Mesendoderm (in vitro differentiated cells): Measurements from ENCODE around the gene SELENOT.

ENCODE experiments used
- DNase-seq: peaks from one replicate; pipeline ENCODE4 v3.0.0; 2013
- H2AK5ac ChIP-seq: 2 replicates; pipeline ENCODE4 v1.6.1; 2013; ENCODE audit warnings: low read length, inconsistent platforms
- H2BK120ac ChIP-seq: 2 replicates; pipeline ENCODE4 v1.6.1; 2013; ENCODE audit warnings: low read depth, mild to moderate bottlenecking, low read length, moderate library complexity, mixed read lengths
- H2BK15ac ChIP-seq: replicated peaks from 2 replicates; pipeline ENCODE4 v1.6.1; 2013; ENCODE audit warnings: low read depth, mild to moderate bottlenecking, moderate library complexity
- H2BK5ac ChIP-seq: 2 replicates; pipeline ENCODE4 v1.6.1; 2013; ENCODE audit warnings: low read length, inconsistent platforms
- H3K18ac ChIP-seq: 2 replicates; pipeline ENCODE4 v1.6.1; 2013; ENCODE audit warnings: mild to moderate bottlenecking, low read length, mixed read lengths
- H3K23ac ChIP-seq: one replicate; pipeline ENCODE4 v1.6.1; 2013; ENCODE audit warnings: low read length
- H3K27ac ChIP-seq: 2 replicates; pipeline ENCODE4 v1.5.1; 2013; ENCODE audit warnings: low read depth, mild to moderate bottlenecking, inconsistent platforms, low read length, moderate library complexity
- H3K27me3 ChIP-seq: 2 replicates; pipeline ENCODE4 v1.6.1; 2013; ENCODE audit warnings: low read length, control low read depth, mild to moderate bottlenecking, inconsistent platforms; ENCODE audit not compliant: insufficient read depth, poor library complexity
- H3K36me3 ChIP-seq: 2 replicates; pipeline ENCODE4 v1.6.1; 2013; ENCODE audit warnings: low read length, inconsistent platforms; ENCODE audit not compliant: control insufficient read depth, insufficient read depth
- H3K4ac ChIP-seq: one replicate; pipeline ENCODE4 v1.6.1; 2013; ENCODE audit warnings: low read depth, mild to moderate bottlenecking, low read length, moderate library complexity
- H3K4me1 ChIP-seq: 2 replicates; pipeline ENCODE4 v1.6.1; 2013; ENCODE audit warnings: low read depth, low read length, inconsistent platforms; ENCODE audit not compliant: control insufficient read depth
- H3K4me2 ChIP-seq: 2 replicates; pipeline ENCODE4 v1.6.1; 2013; ENCODE audit warnings: low read length
- H3K4me3 ChIP-seq: 2 replicates; pipeline ENCODE4 v1.5.1; 2013; ENCODE audit warnings: mild to moderate bottlenecking, low read length
- H3K56ac ChIP-seq: one replicate; pipeline ENCODE4 v1.6.1; 2013; ENCODE audit warnings: low read length
- H3K79me1 ChIP-seq: 2 replicates; pipeline ENCODE4 v1.6.1; 2013; ENCODE audit warnings: low read length, inconsistent platforms
- H3K79me2 ChIP-seq: 2 replicates; pipeline ENCODE4 v1.6.1; 2013; ENCODE audit warnings: mild to moderate bottlenecking, low read length; ENCODE audit not compliant: control insufficient read depth, insufficient read depth
- H3K9ac ChIP-seq: 2 replicates; pipeline ENCODE4 v1.6.1; 2013; ENCODE audit warnings: low read length, inconsistent platforms
- H4K5ac ChIP-seq: one replicate; pipeline ENCODE4 v1.6.1; 2013; ENCODE audit warnings: low read length
- H4K8ac ChIP-seq: one replicate; pipeline ENCODE4 v1.6.1; 2013; ENCODE audit warnings: low read depth, mild to moderate bottlenecking, control low read depth, low read length, moderate library complexity

SELENOT gene

GRCh38 chr3:150675587-150675986 lies 72.5 kb downstream of the SELENOT start:
- Histone ChIP-seq H3K4me1 (no peaks in the 10 kb centered on the region), H2BK120ac (no peak overlapping the region)

More at GRCh38 chr3:150675587-150675986, 72.5 kb downstream of the SELENOT start:
- H4K8ac ChIP-seq, result no peak overlapping the region
- H3K4me3 ChIP-seq, result no peak overlapping the region
- H3K27me3 ChIP-seq, result no peaks in the 10 kb centered on the region
- no peak overlapping the region for H3K23ac ChIP-seq
- H3K4ac ChIP-seq, result no peak overlapping the region
- no peaks in the 10 kb centered on the region for H3K79me1 ChIP-seq
- no peak overlapping the region for H3K18ac ChIP-seq
- H3K36me3 ChIP-seq, result no peaks in the 10 kb centered on the region
- H3K27ac ChIP-seq, result no peak overlapping the region
- H3K4me2 ChIP-seq, result no peak overlapping the region
- H2AK5ac ChIP-seq, result no peak overlapping the region
- DNase-seq, result no peak
- H2BK15ac ChIP-seq, result no peak overlapping the region
- no peak overlapping the region for H4K5ac ChIP-seq
- no peaks in the 10 kb centered on the region for H3K79me2 ChIP-seq
- no peak overlapping the region for H2BK5ac ChIP-seq
- H3K9ac ChIP-seq, result no peak overlapping the region
- no peak overlapping the region for H3K56ac ChIP-seq
